NCI-H2227 treated with DMSO at 0.1 percent for 48 hours (cell line): ENCODE measurements around the gene SCNN1A.

Experiments used
- DNase-seq: peaks from one replicate; lab custom pipeline; 2025; lab: John Stamatoyannopoulos, UW

SCNN1A gene

DNA sequence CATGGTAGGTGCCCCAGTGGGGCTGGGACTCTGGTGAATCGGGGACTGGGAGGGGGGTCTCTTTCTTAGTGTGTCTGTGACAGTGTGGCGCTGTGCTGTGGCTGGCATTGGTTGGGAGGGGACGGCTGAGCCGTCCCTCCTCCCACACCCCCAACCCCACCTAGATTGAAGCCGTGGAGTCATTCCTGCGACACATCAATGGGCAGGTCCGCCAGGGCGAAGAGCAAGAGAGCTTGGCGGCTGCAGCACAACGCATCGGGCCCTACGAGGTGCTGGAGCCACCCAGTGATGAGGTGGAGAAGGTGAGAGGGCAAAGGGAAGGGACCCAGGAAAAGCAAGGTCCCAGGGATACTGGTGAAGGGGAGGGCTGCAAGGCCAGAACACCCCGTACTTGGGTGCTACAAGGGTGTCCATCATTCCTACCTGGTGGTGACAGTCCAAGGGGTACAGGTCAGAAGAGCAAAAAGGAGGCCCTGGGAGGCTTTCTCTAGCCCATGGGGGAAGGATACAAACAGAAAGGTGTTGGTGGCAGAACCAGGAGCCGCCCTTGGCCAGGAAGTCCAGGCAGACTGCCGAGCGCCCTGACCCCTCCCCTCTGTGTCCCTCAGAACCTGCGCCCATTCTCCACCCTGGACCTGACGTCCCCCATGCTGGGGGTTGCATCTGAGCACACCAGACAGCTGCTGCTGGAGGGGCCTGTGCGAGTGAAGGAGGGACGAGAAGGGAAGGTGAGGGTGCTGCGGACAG, 57.5 kb downstream of the SCNN1A start:
- no peak for DNase-seq

DNA sequence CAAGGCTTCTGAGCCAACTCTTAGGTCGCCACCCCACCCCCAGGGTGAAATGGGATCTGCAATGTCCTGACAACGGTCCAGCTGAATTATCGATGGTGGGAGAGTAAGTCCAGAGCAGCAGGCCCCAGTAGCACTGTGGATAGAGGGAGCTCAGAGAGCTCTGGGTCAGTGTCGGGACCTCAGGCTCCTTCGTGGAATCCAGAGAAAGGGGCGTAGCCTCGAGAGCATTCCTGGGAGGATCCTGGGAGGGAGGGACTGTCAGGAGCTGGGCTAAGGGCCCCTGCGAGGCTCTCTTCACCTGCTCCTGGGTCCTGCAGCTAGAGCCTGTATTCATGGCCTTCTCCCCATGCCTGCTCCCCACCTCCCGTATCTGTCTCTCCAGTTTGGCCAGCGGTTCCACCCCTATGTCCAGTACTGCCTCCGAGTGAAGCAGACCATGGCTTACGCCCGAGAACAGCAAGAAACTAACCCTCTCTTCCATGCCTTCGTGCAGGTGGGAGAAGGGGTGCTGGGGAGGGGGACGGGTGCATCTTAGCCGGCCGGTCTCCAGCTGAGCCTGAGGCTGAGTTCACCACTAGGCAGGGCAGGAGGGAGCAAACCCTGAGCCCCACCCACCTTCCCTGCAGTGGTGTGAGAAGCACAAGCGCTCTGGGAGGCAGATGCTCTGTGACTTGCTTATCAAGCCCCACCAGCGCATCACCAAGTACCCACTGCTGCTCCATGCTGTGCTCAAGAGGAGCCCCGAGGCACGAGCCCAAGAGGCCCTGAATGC, 58.3 kb downstream of the SCNN1A start:
- DNase-seq, result no peak

DNA sequence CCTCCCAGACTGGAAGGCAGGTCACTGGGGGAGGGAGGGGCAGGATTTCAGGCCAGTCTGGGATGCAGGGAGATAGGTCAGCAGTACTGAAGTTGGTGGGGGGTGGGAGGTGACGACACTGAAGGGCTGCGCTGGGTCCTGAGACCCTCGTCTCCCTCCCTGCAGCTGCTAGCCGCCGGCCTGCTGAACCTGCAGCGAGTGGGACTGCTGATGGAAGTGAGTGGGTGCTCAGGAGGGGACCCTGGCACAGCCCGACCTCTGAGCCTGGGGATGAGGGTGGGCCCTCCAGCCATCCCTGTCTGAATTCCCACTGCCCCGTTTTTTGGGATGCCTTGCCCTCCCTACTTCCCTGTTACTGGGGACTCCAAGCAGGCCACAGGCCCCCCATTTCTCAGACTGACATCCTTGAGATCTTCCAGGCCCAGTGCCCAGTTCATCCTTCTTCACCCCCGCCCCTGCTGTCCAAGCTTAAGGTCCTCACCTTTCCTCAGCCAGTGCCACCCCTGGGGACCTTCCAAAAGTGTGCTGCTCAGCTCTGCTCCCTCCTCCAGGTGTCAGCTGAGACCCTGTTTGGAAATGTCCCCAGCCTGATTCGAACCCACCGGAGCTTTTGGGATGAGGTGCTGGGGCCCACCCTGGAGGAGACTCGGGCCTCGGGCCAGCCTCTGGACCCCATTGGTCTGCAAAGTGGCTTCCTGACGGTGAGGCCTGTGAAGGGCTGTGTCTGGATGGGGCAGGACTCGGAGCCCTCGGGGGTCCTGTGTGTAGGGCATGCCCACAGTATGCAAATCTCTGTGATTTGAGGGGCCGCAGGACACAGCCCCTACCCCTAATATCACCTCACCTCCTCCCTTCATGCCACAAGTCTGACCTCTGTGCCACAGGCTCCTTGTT, 59.4 kb downstream of the SCNN1A start:
- DNase-seq, result no peak

GRCh38 chr12:6315184-6315583, 60.2 kb downstream of the SCNN1A start:
- no peak for DNase-seq

- DNase-seq, result no peak
Measured at GRCh38 chr12:6314776-6315175, 60.6 kb downstream of the SCNN1A start.

GRCh38 chr12:6313326-6313940, 61.9 kb downstream of the SCNN1A start:
- no peak for DNase-seq

GRCh38 chr12:6312529-6313325, 62.6 kb downstream of the SCNN1A start:
- DNase-seq, result no peak

- no peak for DNase-seq
Measured at GRCh38 chr12:6311822-6312528, 63.4 kb downstream of the SCNN1A start.

DNA sequence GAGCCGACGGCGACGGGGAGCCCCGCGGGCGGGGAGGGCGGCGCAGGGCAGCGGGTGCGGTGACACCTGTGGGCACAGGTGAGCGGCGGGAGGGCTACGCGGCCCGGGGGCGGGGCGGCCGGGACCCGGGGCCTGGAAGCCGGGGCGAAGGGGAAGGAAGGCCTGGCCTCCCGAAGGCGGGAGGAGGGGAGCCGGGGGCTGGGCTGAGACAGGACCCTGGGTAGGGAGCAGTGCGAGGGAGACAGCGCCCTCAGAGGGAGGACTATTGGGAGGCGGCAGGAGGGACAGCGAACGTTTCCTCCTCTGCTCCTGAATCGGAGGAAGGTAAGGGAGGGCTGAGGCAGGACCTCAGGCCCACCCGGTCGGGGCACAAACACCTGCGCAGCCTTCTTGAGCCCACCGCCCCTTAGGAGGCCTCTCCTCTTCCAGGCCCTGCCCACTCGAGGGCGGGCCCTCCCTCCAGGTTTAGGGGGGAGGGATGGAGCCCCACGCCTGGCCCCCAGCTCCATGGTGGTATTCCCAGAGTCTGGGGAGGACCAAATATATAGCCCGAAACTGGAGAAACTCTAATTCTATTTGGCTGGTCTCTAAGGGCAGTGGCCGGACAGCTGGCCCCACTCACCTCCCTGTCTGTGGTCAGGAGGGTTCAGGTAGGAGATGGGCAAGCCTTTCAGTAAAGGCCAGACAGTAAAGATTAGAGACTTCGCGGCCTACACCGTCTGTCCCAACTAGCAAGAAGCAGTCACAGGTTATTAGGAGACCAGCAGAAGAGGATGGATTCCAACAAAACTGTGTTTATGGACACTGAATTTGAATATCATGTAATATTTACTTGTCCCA, 64.4 kb downstream of the SCNN1A start:
- no peak for DNase-seq

- DNase-seq, result no peak
Measured at GRCh38 chr12:6307529-6307928, 67.8 kb downstream of the SCNN1A start.

DNA sequence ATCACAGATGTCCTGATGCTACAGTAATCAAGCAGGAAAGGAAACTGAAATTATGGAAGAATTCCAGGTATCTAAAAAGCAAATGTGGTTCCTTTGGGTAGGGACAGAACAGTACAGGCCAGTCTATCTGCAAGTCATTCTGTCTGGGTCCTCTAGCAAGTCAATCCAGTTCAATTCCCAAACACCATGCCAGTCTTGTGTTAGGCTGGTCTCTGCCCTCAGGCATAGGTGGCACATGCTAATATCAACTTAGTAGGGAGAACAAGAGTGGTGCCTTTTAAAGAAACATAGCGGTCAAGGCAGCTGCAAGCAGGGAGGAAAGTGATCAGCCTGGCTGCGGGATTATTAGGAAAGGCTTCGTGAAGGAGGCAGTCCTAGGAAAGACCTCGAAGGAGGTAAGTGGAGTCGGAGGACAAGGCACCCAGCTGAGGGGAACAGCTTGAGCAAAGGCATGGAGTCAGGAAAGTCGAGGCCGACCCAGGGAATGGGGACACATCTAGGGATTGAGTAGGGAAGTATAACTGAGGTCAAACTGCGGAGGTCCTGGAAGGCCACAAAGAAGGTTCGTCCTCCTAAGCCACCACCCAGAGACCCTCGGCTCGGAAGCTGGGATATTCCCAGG, 68.7 kb downstream of the SCNN1A start:
- DNase-seq, result no peak

DNA sequence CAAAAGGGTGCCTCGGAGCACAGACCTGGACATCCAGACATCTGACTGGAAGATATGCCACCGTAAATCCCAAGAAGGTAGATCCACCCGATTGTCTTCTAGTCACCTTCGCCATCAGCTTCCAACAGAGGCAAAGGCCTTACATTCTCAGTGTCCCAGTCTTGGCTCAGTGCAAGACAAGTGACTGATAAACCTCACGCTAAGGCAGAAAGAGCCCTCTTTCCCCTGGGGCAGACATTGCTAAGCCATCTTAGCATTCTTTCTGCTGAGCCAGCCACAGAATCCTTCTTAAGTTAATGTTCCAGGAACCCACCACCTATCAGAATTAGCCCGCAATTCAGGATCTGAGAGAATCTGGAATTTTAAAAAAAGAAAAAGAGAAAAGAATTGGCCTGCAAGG, 69.2 kb downstream of the SCNN1A start:
- no peak for DNase-seq

DNA sequence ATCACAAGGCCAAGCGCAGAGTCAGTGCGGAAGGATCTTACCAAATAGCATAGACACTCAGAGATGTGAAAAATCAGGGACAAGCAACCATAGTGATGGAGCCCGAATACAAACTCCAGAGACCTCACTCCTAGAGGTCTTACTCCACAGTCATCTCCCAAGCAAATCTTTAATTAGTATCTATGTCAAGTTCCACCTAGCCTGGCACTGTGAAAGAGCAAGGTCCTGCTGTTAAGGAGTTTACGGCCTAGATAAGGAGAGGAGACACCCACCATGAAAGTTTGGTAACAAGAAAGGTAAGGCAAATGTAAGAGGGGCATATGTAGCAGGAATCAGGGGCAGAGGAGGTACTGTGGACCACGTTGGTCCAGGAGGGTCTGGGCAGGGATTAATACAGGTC, 72.3 kb downstream of the SCNN1A start:
- no peak for DNase-seq

GRCh38 chr12:6302621-6303020, 72.7 kb downstream of the SCNN1A start:
- no peak for DNase-seq

- DNase-seq, result no peak
Measured at GRCh38 chr12:6301721-6302120, 73.6 kb downstream of the SCNN1A start.

- DNase-seq, result no peak
Measured at GRCh38 chr12:6297170-6297569, 78.2 kb downstream of the SCNN1A start.
